GM23338 (cell line): ENCODE data around the gene GAS1.

Experiments used
- CTCF ChIP-seq, 2 experiments: fragments of 200-600 bp in 1 of 2; sonication (generic) in 1 of 2; conservative IDR thresholded peaks; 2 replicates each; pipeline versions ENCODE4 v1.5.1 to v1.6.1; 2016 to 2017; ENCODE audit warnings: antibody characterized with exemption in 2 of 2, low read depth in 2 of 2, mild to moderate bottlenecking in 2 of 2, moderate library complexity in 1 of 2
- REST ChIP-seq: IDR thresholded peaks from one replicate; pipeline ENCODE4 v1.6.1; 2018; ENCODE audit warnings: antibody characterized with exemption; ENCODE audit not compliant: unreplicated experiment

- TF ChIP-seq REST (no peak), CTCF (conservative IDR thresholded peaks at IDR 0.05; ENCODE audit: low read depth in 2 of 2) (no peak)
Measured at GRCh38 chr9:86983249-86983619, 35.9 kb upstream of the GAS1 start.
